ENCODE results near the gene CCDC80.
"Not testable (repeated sequence)": the region's sequence is repeated elsewhere in the genome, so short reads cannot be mapped to it uniquely, and the experiment has no call there.

Gene CCDC80

GRCh38 chr3:112582244-112582874 lies 58.6 kb downstream of the CCDC80 start:
- no peak for DNase-seq

GRCh38 chr3:112579697-112580096 lies 61.2 kb downstream of the CCDC80 start:
- DNase-seq: no peak

GRCh38 chr3:112579232-112579631 lies 61.7 kb downstream of the CCDC80 start:
- no peak for DNase-seq

- no peak for DNase-seq
Measured at GRCh38 chr3:112572701-112573100, 68.2 kb downstream of the CCDC80 start.

GRCh38 chr3:112569265-112569664 lies 71.7 kb downstream of the CCDC80 start:
- no peak for DNase-seq

- no peak for DNase-seq
Measured at GRCh38 chr3:112568642-112569041, 72.3 kb downstream of the CCDC80 start.

- no peak for DNase-seq
Measured at GRCh38 chr3:112564940-112565305, 76.0 kb downstream of the CCDC80 start.

GRCh38 chr3:112564247-112564939 lies 76.5 kb downstream of the CCDC80 start:
- DNase-seq: not testable (repeated sequence)

- DNase-seq: peak; percentile 98
Measured at GRCh38 chr3:112561734-112562529, 79.0 kb downstream of the CCDC80 start, which contains the start of the genes ATG3 and SLC35A5. Gene ATG3 (minus strand): TSS chr3:112561962. CDS start chr3:112561528, 434 bp downstream. Gene SLC35A5 (plus strand): TSS chr3:112562045. CDS start chr3:112563404, 1,359 bp downstream.

GRCh38 chr3:112561484-112561733 lies 79.5 kb downstream of the CCDC80 start:
- DNase-seq: no peak

GRCh38 chr3:112560721-112561483 lies 80.0 kb downstream of the CCDC80 start:
- DNase-seq: peak; percentile 27

- DNase-seq: no peak
Measured at GRCh38 chr3:112560307-112560706, 80.6 kb downstream of the CCDC80 start.

GRCh38 chr3:112557976-112558375 lies 83.0 kb downstream of the CCDC80 start:
- no peak for DNase-seq

- no peak for DNase-seq
Measured at GRCh38 chr3:112555535-112556170, 85.3 kb downstream of the CCDC80 start.

- DNase-seq: no peak
Measured at GRCh38 chr3:112550859-112551258, 90.1 kb downstream of the CCDC80 start.

All from NCI-H1694 (cell line).